GM19099 (cell line): ENCODE measurements around the gene PTGDS.

Experiments
- POLR2A ChIP-seq: IDR thresholded peaks from 3 replicates; pipeline ENCODE4 v1.6.1; 2011; ENCODE audit warnings: low read depth; ENCODE audit not compliant: insufficient read length; ENCODE audit errors: extremely low read depth

PTGDS gene

DNA sequence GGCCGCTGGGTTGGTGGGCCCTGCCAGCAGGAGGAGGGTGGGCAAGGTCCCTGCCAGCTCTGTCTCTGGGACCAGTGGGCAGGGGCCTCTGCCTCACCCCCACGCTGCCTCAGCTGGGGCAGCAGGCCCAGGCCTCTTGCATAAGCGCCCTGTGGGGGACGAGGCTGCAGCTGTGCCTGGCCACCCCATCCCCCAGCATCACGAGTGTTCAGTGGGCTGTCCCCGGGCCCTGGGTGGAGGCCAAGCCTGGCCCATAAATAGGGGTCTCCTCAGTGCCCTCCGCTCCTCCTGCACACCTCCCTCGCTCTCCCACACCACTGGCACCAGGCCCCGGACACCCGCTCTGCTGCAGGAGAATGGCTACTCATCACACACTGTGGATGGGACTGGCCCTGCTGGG is at the start of gene PTGDS:
PTGDS (plus strand) TSS at position 282 of the 400 bp plus-strand sequence; CDS start at position 357, 75 bp downstream.
- no peak for TF ChIP-seq POLR2A

DNA sequence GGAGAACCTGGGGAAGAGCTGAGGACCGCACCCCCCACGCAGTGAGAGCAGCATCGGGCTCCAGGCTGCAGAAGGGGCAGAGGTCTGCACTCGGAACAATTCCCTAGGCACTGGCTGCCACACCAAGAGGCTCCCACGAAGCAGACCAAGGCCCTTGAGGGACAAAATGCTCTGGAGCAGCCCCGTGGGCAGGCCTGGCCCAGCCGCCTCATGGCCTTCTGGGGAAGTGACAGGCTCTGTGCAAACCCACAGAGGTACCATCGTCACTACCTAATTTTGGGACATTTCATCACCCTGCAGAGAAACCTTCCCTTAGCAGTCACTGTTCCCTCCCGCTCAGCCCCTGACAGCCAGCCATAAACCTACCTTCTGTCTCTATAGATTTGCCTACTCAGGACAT is 48.7 kb upstream of the PTGDS start:
- TF ChIP-seq POLR2A, result no peak

DNA sequence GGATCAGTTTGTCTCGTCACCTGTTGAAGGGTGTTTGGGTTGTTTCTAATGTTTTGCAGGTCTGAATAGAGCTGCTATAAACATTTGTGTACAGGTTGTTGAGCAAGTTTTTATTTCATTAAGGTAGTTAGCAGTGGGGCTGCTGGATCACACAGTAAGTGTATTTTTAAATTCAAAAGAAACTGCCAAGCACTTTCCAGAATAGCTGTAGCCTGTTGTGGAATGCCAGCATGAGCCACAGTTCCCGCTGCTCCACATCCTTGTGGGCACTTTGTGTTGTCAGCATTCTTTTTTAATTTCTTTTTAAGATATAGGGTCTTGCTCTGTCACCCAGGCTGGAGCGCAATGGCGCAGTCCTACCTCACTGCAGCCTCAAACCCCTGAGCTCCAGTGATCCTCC is 47.3 kb upstream of the PTGDS start:
- no peak for TF ChIP-seq POLR2A

DNA sequence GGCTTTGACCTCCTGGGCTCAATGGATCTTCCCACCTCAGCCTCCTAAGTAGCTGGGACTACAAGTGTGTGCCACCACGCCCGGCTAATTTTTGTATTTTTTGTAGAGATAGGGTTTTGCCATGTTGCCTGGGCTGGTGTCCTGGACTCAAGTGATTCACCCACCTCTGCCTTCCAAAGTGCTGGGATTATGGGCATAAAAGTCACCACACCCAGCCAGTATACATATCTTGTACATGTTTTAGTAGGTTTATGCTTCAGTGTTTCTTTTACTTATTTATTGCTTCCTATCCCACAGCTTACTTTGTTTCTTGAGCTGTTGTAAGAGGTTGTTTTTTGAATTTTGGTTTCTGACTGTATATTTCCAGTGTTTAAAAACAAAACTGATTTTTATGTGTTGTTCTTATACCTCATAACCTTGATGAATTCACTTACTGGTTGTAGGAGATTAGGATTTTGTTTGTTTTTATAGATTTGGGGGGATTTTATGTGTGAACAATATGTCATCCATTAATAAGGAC is 45.6 kb upstream of the PTGDS start:
- no peak for TF ChIP-seq POLR2A

DNA sequence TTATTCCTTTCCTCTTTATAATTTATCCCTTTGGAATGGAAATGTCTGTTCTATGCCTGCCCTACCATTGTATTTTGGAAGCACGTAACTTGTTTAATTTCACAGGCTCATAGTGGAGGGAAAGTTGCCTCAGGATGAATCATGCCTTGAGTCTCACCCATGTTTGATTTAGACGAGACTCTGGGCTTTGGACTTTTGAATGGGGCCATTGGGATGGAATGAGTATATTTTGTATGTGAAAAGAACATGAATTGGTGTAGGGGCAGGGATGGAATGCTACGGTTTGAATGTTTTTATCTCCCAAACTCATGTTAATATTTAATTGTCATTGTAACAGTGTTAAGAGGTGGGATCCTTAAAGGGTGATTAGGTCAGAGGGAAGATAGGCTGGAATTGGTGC is 43.0 kb upstream of the PTGDS start:
- TF ChIP-seq POLR2A, result no peak

DNA sequence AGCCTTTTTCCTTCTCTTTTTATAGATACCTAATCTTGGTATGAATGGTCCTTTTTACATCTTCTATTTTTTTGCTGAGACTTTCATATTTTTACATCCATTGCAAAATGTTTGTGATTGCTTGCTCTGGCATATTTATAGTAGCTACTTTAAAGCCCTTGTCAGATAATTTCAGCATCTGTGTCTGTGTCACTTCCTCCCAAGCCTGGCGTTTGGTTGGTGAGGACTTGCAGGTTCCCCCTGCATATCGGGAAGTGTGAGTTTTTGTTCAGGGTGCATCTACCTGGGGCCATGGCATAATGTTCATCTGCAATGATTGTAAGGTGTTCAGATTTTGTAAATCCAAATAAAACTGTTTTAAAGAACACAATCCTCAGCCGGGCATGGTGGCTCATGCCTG is 41.7 kb upstream of the PTGDS start:
- no peak for TF ChIP-seq POLR2A

DNA sequence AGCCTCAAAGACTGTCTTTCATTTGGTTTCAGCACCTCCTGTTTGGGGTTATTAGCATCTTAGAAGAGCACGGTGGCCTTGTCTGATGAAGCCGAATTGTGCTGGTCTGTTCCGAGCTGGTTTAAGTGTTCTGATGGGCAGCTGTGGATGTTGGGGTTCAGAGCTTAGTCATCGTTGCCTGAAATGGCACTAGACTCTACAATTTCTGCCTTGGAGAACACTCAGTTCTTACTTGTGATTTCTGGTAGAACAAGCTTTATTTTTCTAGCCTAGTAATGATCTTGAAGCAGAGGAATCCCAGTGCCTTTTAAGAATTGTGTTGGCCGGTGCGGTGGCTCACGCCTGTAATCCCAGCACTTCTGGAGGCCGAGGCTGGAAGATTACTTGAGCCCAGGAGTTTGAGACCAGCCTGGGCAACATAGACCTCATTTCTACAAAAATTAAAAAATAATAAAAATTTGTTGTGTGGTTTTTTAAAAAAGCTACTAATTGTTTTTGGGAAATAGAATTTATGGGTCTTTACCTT is 40.6 kb upstream of the PTGDS start:
- no peak for TF ChIP-seq POLR2A

DNA sequence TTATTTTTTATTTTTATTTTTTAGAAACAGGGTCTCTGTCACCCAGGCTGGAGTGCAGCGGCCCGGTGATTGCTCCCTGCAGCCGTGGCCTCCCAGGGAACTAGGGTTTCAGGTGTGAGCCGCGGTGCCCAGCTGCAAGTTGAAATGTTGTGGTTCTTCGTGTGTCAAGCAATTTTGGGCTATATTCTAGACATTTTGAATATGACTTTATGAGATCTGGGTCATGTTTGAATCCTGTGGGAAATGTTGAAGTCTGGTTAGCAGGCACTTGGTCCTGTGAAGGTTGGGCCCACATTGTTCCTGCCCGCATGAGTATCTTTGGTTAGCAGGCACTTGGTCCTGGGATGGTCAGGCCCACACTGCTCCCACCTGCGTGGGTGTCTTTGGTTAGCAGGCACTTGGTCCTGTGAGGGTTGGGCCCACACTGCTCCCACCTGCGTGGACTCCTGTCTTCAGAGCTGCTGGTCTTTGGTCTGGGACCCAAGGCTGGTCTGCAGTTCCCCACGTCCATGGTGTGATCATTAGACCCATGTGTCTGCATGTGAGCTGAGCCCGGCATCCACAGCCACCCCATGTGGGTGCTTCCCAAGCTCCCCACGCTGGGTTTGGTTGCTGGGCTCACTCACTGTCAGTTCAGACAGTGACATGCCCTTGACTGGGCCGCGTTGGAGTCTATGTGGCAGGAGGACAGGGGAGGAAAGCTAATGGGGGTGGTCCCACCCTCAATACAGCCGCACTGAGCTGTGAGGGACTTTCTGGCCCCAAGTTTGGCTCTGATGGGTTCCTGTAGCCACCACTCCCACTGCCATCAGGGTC is 39.9 kb upstream of the PTGDS start:
- no peak for TF ChIP-seq POLR2A

DNA sequence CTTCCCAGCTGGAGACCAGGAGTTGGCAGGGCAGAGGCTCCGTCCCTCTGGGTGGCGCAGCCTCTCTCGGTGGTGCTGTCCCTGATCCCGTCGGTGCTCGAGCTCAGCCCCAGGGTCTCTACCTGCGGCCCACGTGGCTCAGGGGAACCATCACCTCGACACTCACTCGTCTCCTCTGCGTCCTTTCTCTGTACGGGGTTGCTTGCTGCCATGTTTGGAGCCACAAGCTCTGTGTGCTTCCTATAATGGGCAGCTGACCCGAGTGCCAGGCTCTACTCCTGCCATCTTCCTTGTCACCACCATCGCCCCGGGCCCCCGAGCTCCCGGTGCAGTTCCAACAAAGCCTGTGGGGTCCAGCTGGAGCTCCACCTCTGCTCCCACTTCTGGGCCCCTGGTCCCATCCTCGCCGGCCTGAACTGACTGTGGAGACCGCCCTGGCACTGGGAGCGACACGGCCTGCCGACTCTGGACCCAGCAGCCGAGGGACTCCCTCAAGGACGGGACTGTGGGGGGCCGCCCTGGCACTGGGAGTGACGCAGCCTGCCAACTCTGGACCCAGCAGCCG is 37.8 kb upstream of the PTGDS start:
- no peak for TF ChIP-seq POLR2A

DNA sequence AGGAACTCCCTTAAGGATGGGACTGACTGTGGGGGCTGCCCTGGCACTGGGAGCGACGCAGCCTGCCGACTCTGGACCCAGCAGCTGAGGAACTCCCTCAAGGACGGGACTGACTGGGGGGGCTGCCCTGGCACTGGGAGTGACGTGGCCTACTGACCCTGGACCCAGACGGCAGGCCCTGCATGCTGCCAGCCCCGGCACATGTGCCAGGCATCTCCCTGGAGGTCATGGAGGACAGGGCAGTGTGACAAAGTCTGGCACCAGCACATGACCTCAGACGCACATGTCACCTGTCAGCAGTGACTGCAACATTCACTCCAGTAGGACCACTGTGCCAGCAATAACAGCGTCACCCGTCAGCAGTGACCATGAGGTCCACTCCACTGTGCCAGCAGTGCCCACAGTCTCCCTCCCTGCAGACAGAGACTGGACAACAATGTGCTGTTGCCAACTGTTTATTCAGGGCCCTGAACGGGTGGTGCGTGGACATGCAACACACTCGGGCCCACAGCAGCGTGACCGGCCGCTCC is 37.2 kb upstream of the PTGDS start:
- no peak for TF ChIP-seq POLR2A

DNA sequence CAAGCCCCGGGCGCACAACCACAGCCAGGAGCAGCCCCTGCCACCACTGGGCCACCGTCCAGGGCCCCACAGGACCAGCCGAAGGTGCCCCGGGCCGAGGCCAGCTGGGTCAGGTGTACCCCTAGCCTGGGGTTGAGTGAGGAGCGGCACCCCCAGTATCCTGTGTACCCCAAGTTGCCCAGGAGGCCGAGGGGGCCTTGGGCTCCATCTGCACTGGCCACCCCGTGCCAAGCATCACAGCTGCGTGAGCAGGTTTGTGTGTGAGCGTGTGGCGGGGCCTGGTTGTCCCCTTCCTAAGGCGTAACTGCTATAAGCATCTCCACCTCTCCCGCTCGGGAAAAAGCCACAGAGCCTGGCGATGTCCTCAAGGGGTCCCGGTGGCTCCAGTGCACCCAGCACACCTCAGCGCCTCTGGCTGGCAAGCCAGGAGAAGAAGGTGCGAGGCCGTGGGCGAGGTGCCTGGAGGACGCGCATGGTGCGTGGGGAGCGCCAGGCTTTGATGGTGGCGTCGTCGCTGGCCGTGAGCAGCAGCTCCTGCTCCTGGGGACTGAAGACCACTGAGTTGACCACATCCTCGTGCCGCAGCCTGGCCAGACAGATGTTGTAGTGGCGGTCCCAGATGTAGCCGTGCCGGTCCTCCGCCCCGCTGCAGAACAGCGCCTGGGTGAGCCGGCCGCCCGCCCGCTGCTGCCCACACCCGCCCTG is 36.6 kb upstream of the PTGDS start:
- no peak for TF ChIP-seq POLR2A

DNA sequence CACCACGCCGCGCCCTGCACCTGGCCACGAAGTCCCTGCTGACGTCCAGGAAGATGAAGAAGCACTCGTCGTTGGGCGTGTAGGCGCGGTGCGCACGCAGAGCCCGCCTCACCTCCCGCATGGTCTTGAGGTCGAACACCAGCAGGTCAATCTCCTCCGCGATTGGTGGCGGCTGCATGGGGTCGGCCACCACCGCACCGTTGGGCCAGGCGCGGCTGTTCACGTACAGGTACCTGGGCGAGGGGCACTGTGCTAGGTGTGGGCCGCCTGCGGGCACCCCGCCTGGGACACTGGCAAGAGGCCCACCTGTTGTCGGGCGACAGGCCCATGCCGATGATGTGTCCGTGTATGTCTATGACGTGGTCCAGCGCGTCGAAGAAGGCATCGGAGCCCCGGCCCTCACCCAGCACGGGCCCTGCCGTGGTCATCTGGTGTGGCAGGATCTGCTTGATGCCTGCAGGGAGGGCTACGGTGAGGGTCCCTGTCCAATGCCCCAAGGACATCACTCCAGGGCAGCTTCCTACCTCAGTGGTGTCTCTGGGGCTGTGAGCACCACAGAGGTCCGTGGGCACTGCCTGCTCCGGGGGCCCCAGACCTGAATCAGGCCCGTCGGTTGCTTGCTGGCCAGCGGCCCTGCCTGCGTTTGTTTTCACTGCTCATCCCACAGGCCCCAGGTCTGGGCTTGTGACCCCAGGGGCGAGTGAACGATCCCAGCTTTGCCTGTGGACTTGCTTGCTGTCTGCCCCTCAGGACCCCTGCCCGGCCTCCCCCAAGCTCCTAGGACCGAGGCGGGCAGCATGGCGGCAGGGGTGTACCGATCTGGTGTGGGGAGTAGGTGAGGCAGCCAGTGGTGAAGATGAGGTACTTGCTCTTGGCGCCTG is 35.8 kb upstream of the PTGDS start:
- no peak for TF ChIP-seq POLR2A

DNA sequence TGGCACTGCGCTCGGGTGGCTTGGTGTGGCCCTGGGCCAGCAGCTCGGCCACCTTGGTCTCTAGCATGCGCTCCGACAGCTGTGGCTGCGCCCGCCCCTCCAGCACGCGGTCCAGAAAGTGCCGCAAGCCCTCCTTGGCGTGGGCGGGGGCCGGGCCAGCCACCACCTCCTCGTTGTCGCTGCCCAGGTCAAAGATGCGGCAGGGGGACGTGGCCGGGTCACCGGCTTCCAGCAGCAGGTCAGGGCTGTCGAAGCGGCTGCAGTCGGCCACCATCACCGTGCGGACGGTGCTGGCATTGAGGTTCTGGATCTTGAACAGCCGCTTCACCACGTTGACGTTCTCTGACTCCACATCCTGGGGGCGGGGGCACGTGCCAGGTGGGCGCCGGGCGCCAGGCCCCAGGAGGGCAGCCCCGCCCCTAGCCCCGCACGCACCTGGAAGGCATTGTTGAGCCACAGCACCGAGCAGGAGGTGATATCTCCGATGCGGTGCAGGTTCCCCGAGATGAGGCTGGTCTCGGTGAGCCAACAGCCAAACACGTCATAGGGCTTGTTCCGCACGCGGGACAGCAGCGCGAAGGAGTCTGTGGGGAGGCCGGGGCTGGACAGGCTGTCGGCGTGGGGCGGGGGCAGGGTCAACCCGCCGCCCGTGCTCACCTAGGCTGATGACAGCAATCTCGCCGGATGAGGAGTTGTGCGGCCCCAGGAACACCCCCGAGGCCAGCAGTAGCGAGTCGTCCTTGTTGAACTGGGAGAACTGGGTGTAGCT is 35.0 kb upstream of the PTGDS start:
- TF ChIP-seq POLR2A, result no peak

DNA sequence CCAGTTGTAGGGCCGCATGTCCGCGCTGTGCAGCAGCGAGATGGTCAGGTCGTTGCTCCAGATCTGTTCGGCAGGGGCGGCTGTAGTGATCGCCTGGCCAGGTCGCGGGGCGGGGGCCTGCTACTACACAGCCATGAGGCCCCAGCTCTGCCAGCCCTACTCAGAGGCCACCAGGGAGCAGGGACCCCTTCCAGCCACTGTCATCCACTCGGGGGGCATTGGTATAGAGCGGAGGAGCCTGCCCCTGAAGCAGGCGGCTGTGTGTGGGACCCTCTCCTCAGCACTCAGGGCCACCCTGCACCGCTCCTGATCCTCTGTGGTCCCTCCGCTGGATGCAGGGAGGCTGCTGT is 34.4 kb upstream of the PTGDS start:
- no peak for TF ChIP-seq POLR2A
